COR-L47 (cell line): ENCODE measurements around the gene NLGN3.
"Not testable (repeated sequence)": the region's sequence is repeated elsewhere in the genome, so short reads cannot be mapped to it uniquely, and the experiment has no call there.

Experiments
- DNase-seq: peaks from one replicate; lab custom pipeline; 2025; lab: John Stamatoyannopoulos, UW

NLGN3 gene

GRCh38 chrX:71170660-71171059, 26.0 kb downstream of the NLGN3 start:
- no peak for DNase-seq

GRCh38 chrX:71171110-71171801, 26.6 kb downstream of the NLGN3 start:
- DNase-seq = no peak

- no peak for DNase-seq
Observed at GRCh38 chrX:71173440-71173839, 28.8 kb downstream of the NLGN3 start.

- no peak for DNase-seq
Observed at GRCh38 chrX:71174795-71175194, 30.2 kb downstream of the NLGN3 start.

- DNase-seq = no peak
Observed at GRCh38 chrX:71175531-71175930, 30.9 kb downstream of the NLGN3 start.

GRCh38 chrX:71177327-71177726, 32.7 kb downstream of the NLGN3 start:
- DNase-seq = no peak

- peak; percentile 43 for DNase-seq
Observed at GRCh38 chrX:71178908-71179307, 34.3 kb downstream of the NLGN3 start.

GRCh38 chrX:71180579-71181265, 36.1 kb downstream of the NLGN3 start:
- DNase-seq = not testable (repeated sequence)

GRCh38 chrX:71181558-71181909, 36.9 kb downstream of the NLGN3 start:
- DNase-seq = peak; percentile 50

- DNase-seq = peak; percentile 93
Observed at GRCh38 chrX:71181910-71182799, 37.5 kb downstream of the NLGN3 start.

GRCh38 chrX:71182871-71183270, 38.2 kb downstream of the NLGN3 start:
- DNase-seq = no peak

- no peak for DNase-seq
Observed at GRCh38 chrX:71183341-71183740, 38.7 kb downstream of the NLGN3 start.

GRCh38 chrX:71184092-71184491, 39.5 kb downstream of the NLGN3 start:
- DNase-seq = no peak

- peak; percentile 2 for DNase-seq
Observed at GRCh38 chrX:71184803-71185495, 40.3 kb downstream of the NLGN3 start.

- DNase-seq = no peak
Observed at GRCh38 chrX:71191248-71191647, 46.6 kb downstream of the NLGN3 start.

- DNase-seq = no peak
Observed at GRCh38 chrX:71195964-71196649, 51.5 kb downstream of the NLGN3 start.

GRCh38 chrX:71198066-71198465, 53.4 kb downstream of the NLGN3 start:
- no peak for DNase-seq

GRCh38 chrX:71199252-71200008, 54.8 kb downstream of the NLGN3 start:
- no peak for DNase-seq

- no peak for DNase-seq
Observed at GRCh38 chrX:71210816-71211215, 66.2 kb downstream of the NLGN3 start.

- DNase-seq = no peak
Observed at GRCh38 chrX:71212536-71212935, 67.9 kb downstream of the NLGN3 start.

GRCh38 chrX:71214152-71214551, 69.5 kb downstream of the NLGN3 start:
- DNase-seq = no peak
